HuH-7 (cell line): ENCODE results near the gene POU3F1.

ENCODE experiments used
- DNase-seq: peaks from one replicate; pipeline ENCODE4 v3.0.0; 2011; ENCODE audit warnings: low spot score

The POU3F1 gene

DNA sequence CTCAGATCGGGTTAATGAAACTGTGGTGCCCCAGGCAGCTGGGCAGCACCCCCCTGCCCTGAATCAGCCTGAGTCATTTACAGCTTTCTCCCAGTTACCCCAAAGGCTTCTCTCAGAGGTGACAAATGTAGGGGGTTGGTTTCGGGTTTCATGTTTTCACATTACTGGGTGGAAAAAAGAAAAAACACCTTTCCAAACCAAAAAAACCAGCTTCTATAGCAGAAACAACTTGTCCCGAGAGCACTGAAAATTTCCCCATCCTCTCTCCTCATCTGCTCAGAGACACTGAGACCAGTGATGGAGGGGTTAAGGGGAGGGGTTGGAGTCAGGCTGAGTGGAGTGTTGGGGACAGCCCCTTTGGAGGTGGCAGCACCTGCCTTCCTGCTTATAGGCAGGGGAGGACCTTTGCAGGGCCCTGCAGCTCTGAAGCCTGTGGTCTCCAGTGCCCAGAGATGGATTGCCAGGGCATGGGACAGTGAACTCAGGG, 18.4 kb downstream of the POU3F1 start:
- no peak for DNase-seq

DNA sequence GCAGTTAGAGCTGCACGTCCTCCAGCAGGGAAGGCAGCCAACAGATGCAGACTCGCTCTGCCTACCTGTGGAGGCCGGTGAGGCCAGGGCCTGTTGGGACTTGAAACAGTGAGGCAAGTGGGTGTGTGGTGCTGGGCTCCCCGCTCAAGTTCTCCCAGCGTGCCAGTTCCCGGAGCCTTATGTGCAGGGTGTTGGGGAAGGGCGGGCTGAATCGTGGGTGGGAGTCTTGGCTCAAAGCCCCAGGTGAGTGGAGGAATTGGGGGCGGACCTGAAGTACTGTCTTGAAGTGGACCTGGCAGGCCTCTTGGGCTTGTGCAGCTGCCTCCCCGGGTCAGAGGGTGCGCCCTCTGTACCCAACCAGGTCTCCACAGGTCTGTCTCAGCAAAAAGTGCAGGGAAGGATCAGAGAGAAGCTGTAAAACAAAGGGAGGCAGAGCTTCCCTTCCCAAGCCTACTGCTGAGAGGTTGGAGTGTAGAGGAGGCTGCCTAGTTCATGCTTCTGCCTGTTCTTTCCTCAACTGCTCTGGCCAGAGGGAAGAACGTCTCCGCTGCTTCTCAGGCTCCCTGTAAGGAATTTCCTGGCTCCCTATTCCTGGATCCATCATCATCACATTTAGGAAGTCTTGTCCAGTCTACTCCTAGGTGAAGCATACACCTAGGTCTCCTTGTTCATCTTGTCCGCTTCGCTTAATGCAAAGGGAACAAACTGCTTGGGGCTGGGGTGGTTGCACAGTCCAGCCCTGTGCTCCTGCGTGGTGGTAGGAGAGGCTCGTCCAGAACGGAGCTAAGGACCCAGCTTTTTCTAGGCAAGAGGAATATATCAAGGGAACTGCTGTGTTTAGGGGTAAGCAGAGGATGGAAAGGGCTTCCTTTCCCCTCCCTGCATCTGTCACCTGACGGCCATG, 19.1 kb downstream of the POU3F1 start:
- DNase-seq, result no peak

DNA sequence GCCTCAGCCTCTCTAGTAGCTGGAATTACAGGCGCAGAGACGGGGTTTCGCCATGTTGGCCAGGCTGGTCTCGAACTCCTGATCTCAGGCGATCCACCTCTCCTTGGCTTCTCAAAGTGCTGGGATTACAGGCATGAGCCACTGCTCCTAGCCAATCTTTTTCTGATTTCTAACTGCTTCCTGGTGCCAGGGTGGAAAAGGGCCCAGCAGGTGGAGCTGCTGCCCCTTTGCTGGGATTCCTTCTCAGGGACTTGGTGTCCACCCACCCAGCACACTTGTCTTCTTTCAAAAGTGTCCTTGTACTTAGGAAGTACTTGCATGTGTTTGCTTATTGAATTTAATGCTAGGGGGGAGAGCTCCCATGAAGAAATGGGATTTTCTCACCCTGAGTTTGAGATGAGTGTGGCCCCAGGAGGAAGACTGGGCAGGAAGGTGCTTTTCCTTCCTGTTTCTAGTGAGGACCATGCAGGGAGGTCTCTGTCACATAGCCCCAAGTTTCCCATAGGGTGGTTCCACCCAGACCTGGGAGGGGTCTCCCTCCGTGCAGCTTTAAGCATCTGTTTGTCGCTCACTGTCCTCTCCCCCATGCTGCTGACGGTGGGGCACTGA, 19.9 kb downstream of the POU3F1 start:
- DNase-seq, result peak; percentile 66

DNA sequence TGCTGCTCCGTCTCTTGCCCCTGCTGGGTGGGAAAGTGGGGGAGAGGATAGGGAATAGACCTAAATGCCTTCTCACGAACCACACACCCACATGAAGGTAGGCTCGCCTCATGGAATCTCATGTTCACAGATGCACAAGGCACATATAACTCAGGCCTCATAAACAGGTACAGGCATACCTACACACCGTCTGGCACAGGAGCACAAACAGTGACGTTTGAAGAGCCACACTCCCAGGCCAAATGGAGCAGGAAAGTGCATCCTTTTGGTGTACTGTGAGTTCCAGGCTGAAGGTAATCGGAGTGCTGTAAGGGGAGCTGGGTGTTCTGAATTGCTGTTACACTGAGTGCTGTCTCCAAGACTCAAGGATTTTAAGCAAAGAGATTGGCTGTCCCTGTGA, 20.9 kb downstream of the POU3F1 start:
- DNase-seq, result no peak

DNA sequence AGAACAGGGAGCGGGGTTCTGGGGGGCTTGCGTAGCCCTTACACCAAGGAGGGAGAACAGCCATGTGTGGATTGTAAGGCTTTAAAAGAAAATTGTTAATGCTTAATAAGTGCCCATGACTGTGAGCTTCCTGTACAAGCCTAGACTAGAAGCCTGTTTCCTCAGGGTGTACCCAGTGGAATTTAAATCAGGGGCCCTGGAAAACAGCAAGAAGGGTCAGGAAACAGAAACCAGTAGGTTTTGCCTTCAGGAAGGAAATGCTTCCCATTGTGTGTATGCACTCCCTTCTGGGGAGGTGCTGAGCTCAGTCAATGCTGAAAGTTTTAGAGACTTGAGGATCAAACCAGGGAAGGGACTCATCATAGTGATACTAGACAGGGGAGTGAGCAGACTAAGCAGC, 21.4 kb downstream of the POU3F1 start:
- DNase-seq, result no peak

DNA sequence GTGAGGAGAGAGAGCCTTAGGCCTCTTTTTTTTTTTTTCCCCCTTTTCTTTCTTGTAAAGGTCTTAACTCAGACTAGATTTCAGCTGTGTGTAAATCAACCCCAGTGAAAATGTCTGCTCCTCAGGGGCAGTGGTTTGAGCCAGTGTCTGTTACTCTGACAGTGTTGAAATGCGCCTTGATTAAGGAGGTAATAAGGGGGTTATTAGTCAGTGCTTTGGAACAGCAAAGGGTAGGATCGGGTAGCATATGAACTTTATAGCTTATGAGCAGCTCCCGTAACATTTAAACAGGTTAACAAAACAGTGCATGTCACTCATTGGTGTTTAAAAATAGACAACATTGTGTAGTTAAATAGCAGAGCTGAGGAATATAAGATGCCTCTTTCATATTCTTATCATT, 23.8 kb downstream of the POU3F1 start:
- DNase-seq, result no peak

DNA sequence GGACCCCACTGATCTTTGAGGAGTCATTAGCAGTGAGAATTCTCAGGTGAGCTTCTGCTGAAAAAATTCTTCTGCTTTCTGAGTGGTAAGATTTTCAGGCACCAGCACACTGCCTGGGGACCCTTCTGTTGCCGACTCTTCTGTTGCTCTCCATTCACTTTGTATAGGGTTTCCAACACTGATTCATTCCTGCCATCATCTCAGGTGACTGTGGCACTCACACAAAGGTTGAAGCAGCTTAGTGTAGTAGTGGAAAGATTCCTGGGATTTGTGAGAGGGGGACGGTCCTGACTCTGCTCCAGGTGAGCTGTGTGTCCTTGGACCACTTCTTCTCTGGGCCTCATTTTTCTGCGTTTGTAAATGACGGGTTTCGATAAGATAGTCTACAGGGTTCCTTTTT, 24.6 kb downstream of the POU3F1 start:
- DNase-seq, result no peak

DNA sequence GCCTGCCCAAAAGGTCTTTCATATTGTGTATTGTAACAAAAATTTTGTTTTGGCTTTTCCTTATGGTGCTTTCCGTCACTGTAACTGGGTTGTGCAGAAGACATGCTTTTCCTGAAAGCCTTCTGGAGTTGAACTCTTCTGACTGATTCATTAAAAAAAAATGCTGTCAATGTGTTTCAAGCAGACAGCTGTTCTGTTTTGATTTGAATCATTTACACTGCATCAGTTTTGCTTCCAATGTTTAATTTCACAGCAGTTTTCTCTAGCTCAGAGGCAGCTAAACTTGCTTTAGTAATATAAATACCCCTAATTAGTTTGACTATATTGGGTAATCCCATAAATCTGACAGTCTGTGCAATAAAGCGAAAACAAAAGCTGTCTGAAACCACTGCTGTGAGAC, 26.2 kb downstream of the POU3F1 start:
- no peak for DNase-seq

DNA sequence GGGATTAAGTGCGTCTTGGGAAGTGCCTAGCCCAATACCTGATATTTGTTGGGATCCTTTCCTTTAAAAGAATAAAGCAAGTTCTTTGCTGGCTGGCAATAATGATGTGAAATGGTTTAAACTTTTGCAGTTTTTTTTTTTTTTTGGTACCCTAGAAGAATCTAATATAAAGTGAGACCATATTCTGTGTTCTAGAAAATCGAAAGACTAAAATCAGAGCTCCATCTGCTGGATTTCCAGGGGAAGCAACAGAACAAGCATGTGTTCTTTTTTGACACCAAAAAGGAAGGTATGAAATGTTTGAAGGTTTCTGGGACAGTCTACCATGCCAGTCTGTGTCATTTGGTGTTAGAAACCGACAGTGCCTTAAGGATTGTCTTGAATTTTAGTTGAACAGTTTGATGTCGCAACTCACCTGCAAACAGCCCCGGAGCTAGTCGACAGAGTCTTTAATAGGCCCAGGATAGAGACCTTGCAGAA, 27.7 kb downstream of the POU3F1 start:
- DNase-seq, result no peak

DNA sequence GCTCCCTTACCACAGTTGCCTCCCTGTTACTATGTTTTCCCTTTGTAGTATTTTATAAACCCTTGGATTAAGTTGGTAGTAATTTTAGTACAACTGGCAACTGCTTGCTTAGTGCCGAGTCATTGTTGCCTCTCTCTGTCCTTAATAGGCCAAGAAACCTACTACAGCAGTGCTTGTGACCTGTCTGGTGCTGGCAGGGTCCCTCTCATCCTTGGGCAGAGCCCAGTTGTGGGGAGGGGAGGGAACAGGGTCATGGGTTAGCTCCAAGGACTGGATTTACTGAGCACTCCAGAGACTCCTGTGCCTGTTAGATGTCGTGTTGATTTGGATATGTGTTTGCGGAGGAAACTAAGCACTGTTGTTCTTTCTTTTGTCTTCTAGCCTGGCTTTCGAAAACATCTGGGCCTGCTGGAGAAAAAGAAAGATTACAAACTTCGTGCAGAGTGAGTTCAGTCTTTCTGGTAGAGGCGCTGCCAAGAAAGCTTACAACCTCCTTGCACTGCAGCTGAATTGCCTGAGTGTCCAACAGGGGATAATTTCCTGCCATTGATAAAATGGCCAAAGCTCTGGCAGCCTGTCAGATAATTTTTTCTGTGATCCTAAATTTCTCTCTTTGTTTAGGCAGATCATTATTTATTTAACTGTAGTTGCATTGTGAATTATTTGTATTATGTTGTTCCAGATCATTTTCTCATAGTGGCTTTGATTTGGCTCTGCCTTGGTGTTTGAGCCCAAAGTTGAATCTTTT, 30.4 kb downstream of the POU3F1 start:
- no peak for DNase-seq

DNA sequence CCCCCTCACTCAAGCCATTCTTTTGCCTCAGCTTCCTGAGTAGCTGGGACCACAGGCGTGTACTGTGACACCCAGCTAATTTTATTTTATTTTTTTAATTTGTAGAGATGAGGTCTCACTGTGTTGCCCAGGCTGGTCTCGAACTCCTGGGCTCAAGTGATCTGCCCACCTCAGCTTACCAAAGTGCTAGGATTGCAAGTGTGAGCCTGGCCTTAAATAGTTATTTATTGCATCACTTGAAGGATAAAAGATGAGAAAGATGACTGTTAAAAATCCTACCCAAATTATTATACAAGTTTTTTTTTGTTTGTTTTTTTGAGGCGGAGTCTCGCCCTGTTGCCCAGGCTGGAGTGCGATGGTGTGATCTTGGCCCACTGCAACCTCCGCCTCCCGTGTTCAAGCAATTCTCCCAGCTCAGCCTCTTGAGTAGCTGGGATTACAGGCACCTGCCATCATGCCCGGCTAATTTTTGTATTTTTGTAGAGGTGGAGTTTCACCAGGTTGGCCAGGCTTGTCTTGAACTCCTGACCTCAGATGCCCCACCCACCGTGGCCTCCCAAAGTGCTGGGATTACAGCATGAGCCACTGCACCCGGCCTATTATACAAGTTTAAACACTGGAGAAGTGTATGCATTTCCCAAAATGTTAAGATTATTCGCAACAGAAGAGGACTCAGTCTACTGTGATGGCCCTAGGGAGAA, 31.7 kb downstream of the POU3F1 start:
- no peak for DNase-seq

DNA sequence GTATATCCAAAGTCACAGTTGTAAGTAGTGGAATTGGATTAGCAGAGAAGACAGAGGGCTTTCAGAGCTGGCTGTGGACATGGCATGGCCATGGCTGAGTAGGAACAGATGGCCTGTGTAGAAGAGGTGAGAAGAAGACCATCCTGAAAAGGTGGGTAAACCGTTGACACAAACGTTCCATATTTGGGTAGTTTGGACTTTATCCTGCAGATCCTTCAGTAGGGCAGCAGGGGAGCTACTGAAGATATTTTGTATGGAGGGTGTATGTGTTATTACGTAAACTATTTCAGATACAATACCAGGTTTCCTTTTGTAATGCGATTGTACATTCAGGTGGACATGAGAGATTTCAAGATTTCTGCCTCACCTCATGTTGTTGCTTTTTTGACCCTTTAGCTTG, 32.4 kb downstream of the POU3F1 start:
- DNase-seq, result no peak

DNA sequence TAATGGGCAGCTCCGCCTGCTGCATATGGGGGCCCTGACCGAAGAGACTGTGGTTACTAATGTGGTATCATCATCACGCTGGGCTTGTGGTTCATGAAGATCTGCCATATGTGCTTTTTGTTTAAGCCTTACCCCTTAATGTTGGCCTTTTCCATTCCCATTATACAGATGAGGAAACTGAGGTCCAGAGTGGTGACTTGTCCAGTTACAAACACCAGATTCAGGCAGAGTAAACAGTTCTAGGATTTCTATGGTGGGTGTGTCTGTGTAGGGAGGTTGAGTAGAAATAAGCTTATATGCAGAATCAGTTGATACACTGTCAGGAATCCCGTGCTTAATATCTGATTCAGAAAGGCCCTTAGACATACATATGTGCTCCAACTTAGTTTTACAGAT, 33.4 kb downstream of the POU3F1 start:
- no peak for DNase-seq

DNA sequence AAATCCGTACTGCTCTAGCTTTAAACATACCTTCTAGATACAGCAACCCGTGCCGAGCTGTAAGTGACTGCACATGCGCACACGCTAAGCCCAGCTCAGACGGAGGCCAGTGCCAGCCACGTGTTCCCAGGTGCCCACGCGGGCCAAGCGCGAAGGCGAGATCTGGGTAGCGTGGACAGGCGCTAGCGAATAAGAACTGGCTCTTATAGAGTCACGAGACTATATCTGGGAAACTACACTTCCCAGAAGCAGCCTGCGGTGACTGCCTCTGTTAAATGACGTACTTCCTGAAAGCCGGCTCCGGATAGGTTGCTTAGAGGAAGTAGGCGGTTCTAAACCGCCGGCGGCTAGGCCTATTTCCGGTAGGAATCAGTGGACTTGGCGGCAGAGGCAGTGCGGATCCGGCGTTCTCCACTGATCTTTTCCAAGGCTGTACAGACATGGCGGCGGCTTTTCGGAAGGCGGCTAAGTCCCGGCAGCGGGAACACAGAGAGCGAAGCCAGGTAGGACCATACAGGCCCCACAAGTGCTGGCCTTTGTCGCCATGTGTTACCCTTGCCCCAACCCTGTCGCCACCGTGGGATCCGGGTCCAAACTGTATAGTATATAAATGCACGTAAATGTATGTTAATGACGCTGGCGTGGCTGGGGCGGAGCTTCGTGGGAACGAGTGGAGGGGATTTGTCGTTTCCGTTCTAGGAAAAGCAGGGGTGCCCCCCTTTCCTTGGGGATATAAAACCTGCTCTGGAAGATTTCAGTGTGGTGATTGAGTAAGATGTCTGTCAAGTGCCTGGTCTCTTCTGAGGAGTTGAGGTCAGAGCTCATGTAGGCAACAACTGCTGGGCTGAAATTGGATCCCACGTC, 34.0 kb downstream of the POU3F1 start, which contains the start of gene UTP11:
Gene UTP11 (plus strand): TSS at position 372 of the 864 bp plus-strand sequence. CDS start 69 bp downstream, at position 441.
- peak; percentile 88 for DNase-seq

DNA sequence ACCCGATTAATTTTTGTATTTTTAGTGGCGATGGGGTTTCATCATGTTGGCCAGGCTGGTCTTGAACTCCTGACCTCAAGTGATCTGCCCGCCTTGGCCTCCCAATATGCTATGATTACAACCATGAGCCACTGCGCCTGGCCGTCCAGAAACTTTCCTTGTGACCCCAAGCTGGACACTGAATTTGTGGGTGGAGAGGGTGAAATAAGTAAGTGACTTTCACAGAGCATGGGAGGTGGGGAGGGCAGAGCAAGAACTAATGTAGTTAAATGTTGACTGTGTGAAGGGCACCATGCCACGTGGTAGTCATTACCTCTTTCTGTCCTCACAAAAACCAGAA, 36.8 kb downstream of the POU3F1 start:
- DNase-seq, result no peak

DNA sequence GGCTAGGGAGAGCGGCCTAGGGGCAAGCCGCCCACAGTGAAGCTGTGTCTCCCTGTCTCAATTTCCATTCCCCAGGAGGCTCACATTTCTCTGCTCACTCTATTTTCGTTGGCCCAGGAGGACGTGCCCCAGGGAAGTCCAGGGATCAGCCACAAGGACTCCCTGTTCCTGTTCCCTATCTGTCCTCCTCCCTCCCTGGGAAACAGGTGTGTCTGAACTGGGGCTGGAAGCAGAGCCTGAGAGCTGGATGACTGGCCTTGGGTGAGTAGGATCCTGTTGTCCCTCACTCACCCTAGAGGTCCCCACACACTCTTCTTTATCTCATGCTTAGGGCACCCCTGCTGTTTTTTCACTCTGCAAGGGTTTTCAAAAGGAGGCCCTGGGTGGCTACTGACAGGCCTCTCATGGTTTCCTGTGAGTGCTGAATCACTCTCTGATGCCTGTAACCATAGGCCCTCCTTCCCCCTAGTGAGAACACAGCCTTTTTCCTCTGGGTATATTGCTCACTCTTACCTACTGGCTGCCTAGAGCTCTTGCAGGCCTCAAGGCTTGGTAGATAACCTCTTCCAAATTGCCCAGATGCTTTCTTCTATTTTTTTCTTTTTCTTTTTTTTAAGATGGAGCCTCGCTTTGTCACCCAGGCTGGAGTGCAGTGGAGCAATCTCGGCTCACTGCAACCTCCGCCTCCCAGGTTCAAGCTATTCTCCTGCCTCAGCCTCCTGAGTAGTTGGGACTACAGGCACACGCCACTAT, 37.3 kb downstream of the POU3F1 start:
- DNase-seq, result no peak

DNA sequence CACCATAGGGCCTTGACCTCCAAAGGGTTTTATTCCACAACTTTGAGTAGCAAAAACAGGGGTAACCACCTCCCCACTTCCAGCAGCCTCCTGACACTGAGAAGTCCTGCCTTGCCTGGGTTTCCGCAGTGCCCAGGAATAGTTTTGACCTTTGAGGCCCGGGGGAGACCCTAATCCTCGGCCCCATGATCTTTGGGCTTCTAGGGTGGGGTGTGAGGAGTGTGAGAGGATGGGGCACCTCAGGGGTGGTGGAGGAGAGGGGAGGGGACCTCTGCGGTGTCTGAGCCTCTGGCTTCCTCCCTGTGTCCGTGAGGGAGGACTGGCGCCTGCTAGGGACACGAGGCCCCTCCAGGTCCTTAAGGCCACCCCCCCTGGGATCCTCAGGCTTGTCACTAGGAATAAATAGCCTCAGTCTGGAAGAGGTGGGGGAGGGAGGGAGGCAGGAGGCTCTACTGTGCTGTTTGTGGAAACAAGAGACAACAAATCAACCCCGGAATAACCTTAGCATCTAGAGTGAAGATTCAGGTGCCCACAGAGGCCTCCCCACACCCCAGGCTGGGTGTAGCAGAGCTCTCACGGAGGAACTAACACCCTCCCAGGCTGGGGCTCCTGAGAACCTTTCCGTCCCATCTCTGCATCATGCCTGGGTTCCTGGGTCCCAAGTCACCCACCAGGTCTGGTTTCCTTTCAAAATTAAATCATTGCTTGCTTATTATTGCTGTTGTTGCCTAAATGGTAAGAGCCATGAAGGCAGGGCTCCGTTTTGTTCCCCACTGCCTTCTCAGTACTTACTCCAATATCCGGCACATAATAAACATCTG, 40.4 kb downstream of the POU3F1 start:
- DNase-seq, result no peak

DNA sequence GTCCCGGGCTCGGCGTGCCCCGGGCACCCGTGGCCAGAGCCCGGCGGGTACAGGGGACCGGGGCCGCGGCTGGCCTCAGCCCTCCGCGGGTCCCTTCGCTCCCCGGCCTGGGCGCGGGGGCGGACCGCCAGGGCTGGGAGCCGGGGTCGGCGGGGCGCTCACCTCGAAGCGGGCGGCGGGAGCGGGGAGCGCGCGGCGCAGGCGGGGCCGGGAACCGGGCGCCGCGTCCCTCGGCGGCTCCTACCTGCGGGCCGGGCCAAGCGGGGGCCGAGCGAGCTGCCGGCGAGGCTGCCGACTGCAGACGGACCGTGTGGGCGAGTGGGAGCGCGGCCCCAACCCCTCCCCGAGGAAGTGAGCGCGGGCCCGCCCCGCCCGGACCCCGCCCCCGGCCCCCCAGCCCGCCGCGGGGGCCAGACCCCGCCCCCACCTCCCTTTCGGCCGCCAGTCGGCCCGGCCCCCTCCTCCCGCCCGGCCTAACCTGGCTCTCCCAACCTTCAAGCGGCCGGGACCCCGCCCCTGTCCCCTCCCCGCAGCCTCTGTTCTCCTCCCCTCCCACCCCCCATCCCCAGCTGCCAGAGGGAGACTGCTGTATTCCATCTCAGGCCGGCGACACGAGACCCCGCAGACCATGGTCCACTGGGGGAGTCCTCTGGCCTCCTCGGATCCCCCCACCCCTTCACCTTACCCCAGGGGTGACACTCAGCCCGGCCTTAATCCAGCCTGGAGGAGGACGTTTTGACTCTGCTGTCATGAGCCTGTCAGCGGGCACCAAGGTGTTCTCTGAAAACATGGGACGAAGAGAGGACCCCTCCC, 41.2 kb downstream of the POU3F1 start, which contains the start of gene FHL3:
Gene FHL3 (minus strand): TSS at position 320 of the 813 bp plus-strand sequence. CDS start 6,102 bp downstream, outside the sequence.
- DNase-seq, result peak; percentile 84
